ENCODE data around the gene INTS6L. TPM values are rescaled to one million over a fixed set of nuclear protein-coding genes. Genes with fewer than 3 reads are reported as not detected.
"Not testable (repeated sequence)": the region's sequence is repeated elsewhere in the genome, so short reads cannot be mapped to it uniquely, and the experiment has no call there.

The INTS6L gene
- polyA plus RNA-seq, 1 donor from 2014 or later = 57.1 TPM

- H3K27me3 ChIP-seq (ENCODE audit: insufficient read depth, low read depth, low read length) = no peaks in the 10 kb centered on the region
- H2AFZ ChIP-seq (ENCODE audit: low read depth, low read length) = no peak overlapping the region
- H3K36me3 ChIP-seq (ENCODE audit: insufficient read depth, low read length) = no peaks in the 10 kb centered on the region
- no peaks in the 10 kb centered on the region for H3K79me2 ChIP-seq (replicated peaks; ENCODE audit: insufficient read depth, low read length)
- H3K4me2 ChIP-seq (ENCODE audit: low read length) = no peak overlapping the region
- no peaks in the 10 kb centered on the region for H3K9me2 ChIP-seq (ENCODE audit: insufficient read depth, low read length)
- no peak overlapping the region for H3K9ac ChIP-seq (ENCODE audit: low read length)
- no peaks in the 10 kb centered on the region for H3K9me3 ChIP-seq (ENCODE audit: low read length)
- H4K20me1 ChIP-seq (ENCODE audit: insufficient read depth) = no peaks in the 10 kb centered on the region
- no peak overlapping the region for H3K4me3 ChIP-seq (ENCODE audit: low read length)
- no peak overlapping the region for H3K27ac ChIP-seq (ENCODE audit: low read length)
- no peaks in the 10 kb centered on the region for H3F3A ChIP-seq (ENCODE audit: insufficient read depth, low read length, poor library complexity, severe bottlenecking)
- TF ChIP-seq, protein P1, sequence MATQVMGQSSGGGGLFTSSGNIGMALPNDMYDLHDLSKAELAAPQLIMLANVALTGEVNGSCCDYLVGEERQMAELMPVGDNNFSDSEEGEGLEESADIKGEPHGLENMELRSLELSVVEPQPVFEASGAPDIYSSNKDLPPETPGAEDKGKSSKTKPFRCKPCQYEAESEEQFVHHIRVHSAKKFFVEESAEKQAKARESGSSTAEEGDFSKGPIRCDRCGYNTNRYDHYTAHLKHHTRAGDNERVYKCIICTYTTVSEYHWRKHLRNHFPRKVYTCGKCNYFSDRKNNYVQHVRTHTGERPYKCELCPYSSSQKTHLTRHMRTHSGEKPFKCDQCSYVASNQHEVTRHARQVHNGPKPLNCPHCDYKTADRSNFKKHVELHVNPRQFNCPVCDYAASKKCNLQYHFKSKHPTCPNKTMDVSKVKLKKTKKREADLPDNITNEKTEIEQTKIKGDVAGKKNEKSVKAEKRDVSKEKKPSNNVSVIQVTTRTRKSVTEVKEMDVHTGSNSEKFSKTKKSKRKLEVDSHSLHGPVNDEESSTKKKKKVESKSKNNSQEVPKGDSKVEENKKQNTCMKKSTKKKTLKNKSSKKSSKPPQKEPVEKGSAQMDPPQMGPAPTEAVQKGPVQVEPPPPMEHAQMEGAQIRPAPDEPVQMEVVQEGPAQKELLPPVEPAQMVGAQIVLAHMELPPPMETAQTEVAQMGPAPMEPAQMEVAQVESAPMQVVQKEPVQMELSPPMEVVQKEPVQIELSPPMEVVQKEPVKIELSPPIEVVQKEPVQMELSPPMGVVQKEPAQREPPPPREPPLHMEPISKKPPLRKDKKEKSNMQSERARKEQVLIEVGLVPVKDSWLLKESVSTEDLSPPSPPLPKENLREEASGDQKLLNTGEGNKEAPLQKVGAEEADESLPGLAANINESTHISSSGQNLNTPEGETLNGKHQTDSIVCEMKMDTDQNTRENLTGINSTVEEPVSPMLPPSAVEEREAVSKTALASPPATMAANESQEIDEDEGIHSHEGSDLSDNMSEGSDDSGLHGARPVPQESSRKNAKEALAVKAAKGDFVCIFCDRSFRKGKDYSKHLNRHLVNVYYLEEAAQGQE (IDR thresholded peaks at IDR 0.05; ENCODE audit: borderline replicate concordance) = no peak
- TF ChIP-seq EZH2 (IDR thresholded peaks at IDR 0.05; ENCODE audit: borderline replicate concordance, insufficient read depth, low read length, poor library complexity, severe bottlenecking) = no peak
These were observed 85.4 kb downstream of the INTS6L start for GRCh38 chrX:135605906-135606305.

GRCh38 chrX:135624408-135625204 lies 104.1 kb downstream of the INTS6L start:
- not testable (repeated sequence) for H3K4me3 ChIP-seq (ENCODE audit: low read length); H3K4me2 ChIP-seq (ENCODE audit: low read length); H3K36me3 ChIP-seq (ENCODE audit: insufficient read depth, low read length); H3K9me2 ChIP-seq (ENCODE audit: insufficient read depth, low read length); H3K9me3 ChIP-seq (ENCODE audit: low read length); H3K79me2 ChIP-seq (replicated peaks; ENCODE audit: insufficient read depth, low read length); H2AFZ ChIP-seq (ENCODE audit: low read depth, low read length); H4K20me1 ChIP-seq (ENCODE audit: insufficient read depth); H3K9ac ChIP-seq (ENCODE audit: low read length); H3K27ac ChIP-seq (ENCODE audit: low read length); H3F3A ChIP-seq (ENCODE audit: insufficient read depth, low read length, poor library complexity, severe bottlenecking); H3K27me3 ChIP-seq (ENCODE audit: insufficient read depth, low read depth, low read length)

- Histone ChIP-seq H3F3A (ENCODE audit: insufficient read depth, low read length, poor library complexity, severe bottlenecking) (no peaks in the 10 kb centered on the region), H3K27me3 (ENCODE audit: insufficient read depth, low read depth, low read length) (no peaks in the 10 kb centered on the region), H3K27ac (ENCODE audit: low read length) (no peak overlapping the region), H3K36me3 (ENCODE audit: insufficient read depth, low read length) (no peaks in the 10 kb centered on the region), H3K9me2 (ENCODE audit: insufficient read depth, low read length) (no peaks in the 10 kb centered on the region), H3K9me3 (ENCODE audit: low read length) (no peaks in the 10 kb centered on the region), H3K9ac (ENCODE audit: low read length) (no peak overlapping the region), H3K79me2 (replicated peaks; ENCODE audit: insufficient read depth, low read length) (no peaks in the 10 kb centered on the region), H3K4me3 (ENCODE audit: low read length) (no peak overlapping the region), H2AFZ (ENCODE audit: low read depth, low read length) (no peak overlapping the region), H3K4me2 (ENCODE audit: low read length) (no peak overlapping the region), H4K20me1 (ENCODE audit: insufficient read depth) (no peaks in the 10 kb centered on the region)
- TF ChIP-seq, protein P1 (IDR thresholded peaks at IDR 0.05; ENCODE audit: borderline replicate concordance) = no peak
- TF ChIP-seq POLR2AphosphoS5 (IDR thresholded peaks at IDR 0.05) (no peak), TAF1 (IDR thresholded peaks at IDR 0.05; ENCODE audit: low read depth) (no peak), RAD21 (conservative IDR thresholded peaks at IDR 0.05) (no peak), MXI1 (conservative IDR thresholded peaks at IDR 0.05; ENCODE audit: poor library complexity, severe bottlenecking) (no peak), EZH2 (IDR thresholded peaks at IDR 0.05; ENCODE audit: borderline replicate concordance, insufficient read depth, low read length, poor library complexity, severe bottlenecking) (no peak), EP300 (conservative IDR thresholded peaks at IDR 0.05; ENCODE audit: poor library complexity, severe bottlenecking) (no peak), SMC3 (conservative IDR thresholded peaks at IDR 0.05; ENCODE audit: poor library complexity) (no peak)
- TF ChIP-seq, protein P2, sequence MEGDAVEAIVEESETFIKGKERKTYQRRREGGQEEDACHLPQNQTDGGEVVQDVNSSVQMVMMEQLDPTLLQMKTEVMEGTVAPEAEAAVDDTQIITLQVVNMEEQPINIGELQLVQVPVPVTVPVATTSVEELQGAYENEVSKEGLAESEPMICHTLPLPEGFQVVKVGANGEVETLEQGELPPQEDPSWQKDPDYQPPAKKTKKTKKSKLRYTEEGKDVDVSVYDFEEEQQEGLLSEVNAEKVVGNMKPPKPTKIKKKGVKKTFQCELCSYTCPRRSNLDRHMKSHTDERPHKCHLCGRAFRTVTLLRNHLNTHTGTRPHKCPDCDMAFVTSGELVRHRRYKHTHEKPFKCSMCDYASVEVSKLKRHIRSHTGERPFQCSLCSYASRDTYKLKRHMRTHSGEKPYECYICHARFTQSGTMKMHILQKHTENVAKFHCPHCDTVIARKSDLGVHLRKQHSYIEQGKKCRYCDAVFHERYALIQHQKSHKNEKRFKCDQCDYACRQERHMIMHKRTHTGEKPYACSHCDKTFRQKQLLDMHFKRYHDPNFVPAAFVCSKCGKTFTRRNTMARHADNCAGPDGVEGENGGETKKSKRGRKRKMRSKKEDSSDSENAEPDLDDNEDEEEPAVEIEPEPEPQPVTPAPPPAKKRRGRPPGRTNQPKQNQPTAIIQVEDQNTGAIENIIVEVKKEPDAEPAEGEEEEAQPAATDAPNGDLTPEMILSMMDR (IDR thresholded peaks at IDR 0.05; ENCODE audit: poor library complexity, severe bottlenecking) = no peak
These were observed 105.5 kb downstream of the INTS6L start for GRCh38 chrX:135625995-135626394.

Data from neural cell (in vitro differentiated cells).